HEK293T (cell line): Measurements from ENCODE around the gene OR2T2.

Source experiments
- BHLHE40 ChIP-seq: fragments of 450-650 bp; IDR thresholded peaks from 2 replicates; pipeline ENCODE4 v1.6.1; 2016; ENCODE audit warnings: mild to moderate bottlenecking, moderate library complexity, borderline replicate concordance
- ELF4 ChIP-seq: fragments of 450-650 bp; IDR thresholded peaks from 2 replicates; pipeline ENCODE4 v1.6.1; 2017; ENCODE audit warnings: antibody characterized with exemption
- FOXM1 ChIP-seq: fragments of 450-650 bp; IDR thresholded peaks from 2 replicates; pipeline ENCODE4 v1.6.1; 2017; ENCODE audit warnings: mild to moderate bottlenecking, borderline replicate concordance
- L3MBTL2 ChIP-seq: fragments of 450-650 bp; conservative IDR thresholded peaks from 2 replicates; pipeline ENCODE4 v1.6.1; 2016; ENCODE audit warnings: mild to moderate bottlenecking
- SP1 ChIP-seq: fragments of 450-650 bp; IDR thresholded peaks from 2 replicates; pipeline ENCODE4 v1.6.1; 2017

GRCh38 chr1:248416226-248416625 is 29.2 kb upstream of the OR2T2 start:
- TF ChIP-seq BHLHE40 = no peak
- no peak for TF ChIP-seq FOXM1
- no peak for TF ChIP-seq ELF4
- TF ChIP-seq SP1 = no peak
- TF ChIP-seq L3MBTL2 = no peak
